GM13976 (cell line): Measurements from ENCODE around the gene NFYB.

ENCODE experiments used
- DNase-seq: peaks from one replicate; pipeline ENCODE4 v3.0.0; 2012; ENCODE audit warnings: low spot score
- CTCF ChIP-seq: IDR thresholded peaks from 2 replicates; pipeline ENCODE4 v1.5.1; 2012; ENCODE audit warnings: borderline replicate concordance, mild to moderate bottlenecking; ENCODE audit not compliant: insufficient read depth; ENCODE audit errors: extremely low read depth, missing control alignments, control extremely low read depth
- in situ Hi-C: fragments of 300-500 bp; cut with MboI; formaldehyde crosslinking; loops from one replicate; pipeline ENCODE4 v1.12.0; 2022; ENCODE audit warnings: low sequenced_read_pairs, mixed read lengths, inconsistent platforms; ENCODE audit not compliant: unreplicated experiment

The NFYB gene

GRCh38 chr12:104090685-104091084, 47.3 kb downstream of the NFYB start:
- no peak for DNase-seq
- no peak for TF ChIP-seq CTCF
- in situ Hi-C loops = no loop called here

- DNase-seq = peak; percentile 67
- in situ Hi-C loops = no loop called here
- no peak for TF ChIP-seq CTCF
Measured at GRCh38 chr12:104083769-104084475, 54.1 kb downstream of the NFYB start.

GRCh38 chr12:104080764-104081163, 57.2 kb downstream of the NFYB start:
- no peak for TF ChIP-seq CTCF
- in situ Hi-C loops = no loop called here
- no peak for DNase-seq

- TF ChIP-seq CTCF = no peak
- DNase-seq = no peak
- in situ Hi-C loops = no loop called here
Measured at GRCh38 chr12:104079024-104079423, 59.0 kb downstream of the NFYB start.

- no peak for DNase-seq
- in situ Hi-C loops = no loop called here
- TF ChIP-seq CTCF = no peak
Measured at GRCh38 chr12:104073699-104074098, 64.3 kb downstream of the NFYB start.

GRCh38 chr12:104072099-104072498, 65.9 kb downstream of the NFYB start:
- in situ Hi-C loops = no loop called here
- DNase-seq = no peak
- TF ChIP-seq CTCF = no peak
